ENCODE results near the gene CCDC187.

DNA sequence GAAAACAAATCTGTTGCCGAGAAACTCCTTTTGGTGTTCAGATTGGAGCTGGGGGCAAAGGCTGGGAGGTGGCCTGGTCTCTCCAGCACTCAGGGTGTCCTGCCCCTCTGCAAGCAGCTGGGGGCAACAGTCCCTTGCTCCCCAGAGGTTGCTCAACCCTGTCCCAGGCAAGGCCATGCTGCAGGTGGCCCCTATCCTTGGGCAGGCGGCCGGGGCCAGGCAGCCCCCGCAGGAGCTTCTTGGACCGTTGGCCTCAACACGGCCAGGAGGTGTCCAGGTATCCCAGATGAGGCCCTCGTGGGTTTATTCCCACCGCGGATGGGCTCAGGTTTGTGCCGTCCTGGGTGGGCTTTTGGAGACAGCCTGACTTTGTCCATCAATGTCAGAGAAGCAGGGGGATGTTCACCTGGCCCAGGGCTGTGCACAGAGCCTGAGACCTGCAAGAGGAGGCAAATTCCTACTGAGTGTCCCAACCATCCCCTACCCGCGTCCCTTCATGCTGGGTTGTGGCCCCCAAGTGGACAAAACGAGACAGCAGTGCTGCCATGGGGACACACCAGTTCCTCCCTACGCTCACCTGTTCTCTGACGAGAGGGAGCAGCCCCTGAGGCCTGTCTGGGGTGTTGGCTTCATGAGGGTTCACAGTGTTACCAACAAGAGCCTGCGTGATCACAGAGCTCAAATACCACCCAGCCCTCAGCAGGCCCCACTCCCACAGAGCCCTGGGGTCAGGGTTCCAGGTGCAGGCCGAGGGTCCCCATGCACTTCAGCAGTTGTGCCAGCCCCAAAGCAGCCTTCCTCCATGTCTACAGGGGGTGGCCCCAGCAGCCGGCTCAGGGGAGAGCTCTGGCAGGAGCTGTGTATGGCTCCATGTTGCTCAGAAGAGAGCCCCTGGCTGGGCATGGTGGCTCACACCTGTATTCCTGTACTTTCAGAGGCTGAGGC lies 9.5 kb upstream of the CCDC187 start:
- TF ChIP-seq, protein P1, sequence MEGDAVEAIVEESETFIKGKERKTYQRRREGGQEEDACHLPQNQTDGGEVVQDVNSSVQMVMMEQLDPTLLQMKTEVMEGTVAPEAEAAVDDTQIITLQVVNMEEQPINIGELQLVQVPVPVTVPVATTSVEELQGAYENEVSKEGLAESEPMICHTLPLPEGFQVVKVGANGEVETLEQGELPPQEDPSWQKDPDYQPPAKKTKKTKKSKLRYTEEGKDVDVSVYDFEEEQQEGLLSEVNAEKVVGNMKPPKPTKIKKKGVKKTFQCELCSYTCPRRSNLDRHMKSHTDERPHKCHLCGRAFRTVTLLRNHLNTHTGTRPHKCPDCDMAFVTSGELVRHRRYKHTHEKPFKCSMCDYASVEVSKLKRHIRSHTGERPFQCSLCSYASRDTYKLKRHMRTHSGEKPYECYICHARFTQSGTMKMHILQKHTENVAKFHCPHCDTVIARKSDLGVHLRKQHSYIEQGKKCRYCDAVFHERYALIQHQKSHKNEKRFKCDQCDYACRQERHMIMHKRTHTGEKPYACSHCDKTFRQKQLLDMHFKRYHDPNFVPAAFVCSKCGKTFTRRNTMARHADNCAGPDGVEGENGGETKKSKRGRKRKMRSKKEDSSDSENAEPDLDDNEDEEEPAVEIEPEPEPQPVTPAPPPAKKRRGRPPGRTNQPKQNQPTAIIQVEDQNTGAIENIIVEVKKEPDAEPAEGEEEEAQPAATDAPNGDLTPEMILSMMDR (IDR thresholded peaks at IDR 0.05), result no peak
- TF ChIP-seq POLR2AphosphoS5 (IDR thresholded peaks at IDR 0.05), result no peak
- TF ChIP-seq POLR2A (IDR thresholded peaks at IDR 0.05), result no peak
- TF ChIP-seq EP300 (IDR thresholded peaks at IDR 0.05), result no peak
